ENCODE data around the gene PAXIP1.

Gene PAXIP1

GRCh38 chr7:154990964-154991540 lies 11.9 kb downstream of the PAXIP1 start:
- H3K4me3 ChIP-seq (ENCODE audit: low read depth, low read length) = no peak overlapping the region
- DNase-seq = no peak
- in situ Hi-C loops (cut with HindIII; ENCODE audit: low pct_ligation_motif_present, low sequenced_read_pairs) = no loop called here
- H3K36me3 ChIP-seq (replicated peaks) = peaks cover 11% of the 10 kb centered on the region
- TF ChIP-seq, protein P1, sequence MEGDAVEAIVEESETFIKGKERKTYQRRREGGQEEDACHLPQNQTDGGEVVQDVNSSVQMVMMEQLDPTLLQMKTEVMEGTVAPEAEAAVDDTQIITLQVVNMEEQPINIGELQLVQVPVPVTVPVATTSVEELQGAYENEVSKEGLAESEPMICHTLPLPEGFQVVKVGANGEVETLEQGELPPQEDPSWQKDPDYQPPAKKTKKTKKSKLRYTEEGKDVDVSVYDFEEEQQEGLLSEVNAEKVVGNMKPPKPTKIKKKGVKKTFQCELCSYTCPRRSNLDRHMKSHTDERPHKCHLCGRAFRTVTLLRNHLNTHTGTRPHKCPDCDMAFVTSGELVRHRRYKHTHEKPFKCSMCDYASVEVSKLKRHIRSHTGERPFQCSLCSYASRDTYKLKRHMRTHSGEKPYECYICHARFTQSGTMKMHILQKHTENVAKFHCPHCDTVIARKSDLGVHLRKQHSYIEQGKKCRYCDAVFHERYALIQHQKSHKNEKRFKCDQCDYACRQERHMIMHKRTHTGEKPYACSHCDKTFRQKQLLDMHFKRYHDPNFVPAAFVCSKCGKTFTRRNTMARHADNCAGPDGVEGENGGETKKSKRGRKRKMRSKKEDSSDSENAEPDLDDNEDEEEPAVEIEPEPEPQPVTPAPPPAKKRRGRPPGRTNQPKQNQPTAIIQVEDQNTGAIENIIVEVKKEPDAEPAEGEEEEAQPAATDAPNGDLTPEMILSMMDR (IDR thresholded peaks at IDR 0.05; ENCODE audit: low read depth, low read length, missing control alignments) = no peak
- H3K27me3 ChIP-seq (replicated peaks) = no peaks in the 10 kb centered on the region
- H3K27ac ChIP-seq = no peak overlapping the region

DNA sequence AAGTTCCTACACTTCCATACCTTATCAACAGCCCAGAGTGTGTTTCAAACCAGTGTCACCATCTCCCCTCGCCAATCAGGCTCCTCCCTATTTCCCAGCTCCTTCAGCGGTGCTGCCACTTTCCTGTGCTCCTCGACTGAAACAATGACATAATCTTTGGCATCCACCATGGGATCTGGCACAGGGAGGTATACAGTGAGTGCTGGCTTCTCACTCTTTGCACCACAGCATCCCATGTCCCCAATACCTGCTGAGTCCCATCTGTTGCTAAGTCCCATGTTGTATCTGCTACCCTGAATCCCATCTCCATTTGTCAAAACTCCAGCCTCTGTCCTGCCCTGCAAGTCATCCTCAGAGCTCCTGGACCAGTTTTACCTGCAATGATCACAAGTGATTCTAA lies 15.4 kb downstream of the PAXIP1 start:
- DNase-seq = no peak

DNA sequence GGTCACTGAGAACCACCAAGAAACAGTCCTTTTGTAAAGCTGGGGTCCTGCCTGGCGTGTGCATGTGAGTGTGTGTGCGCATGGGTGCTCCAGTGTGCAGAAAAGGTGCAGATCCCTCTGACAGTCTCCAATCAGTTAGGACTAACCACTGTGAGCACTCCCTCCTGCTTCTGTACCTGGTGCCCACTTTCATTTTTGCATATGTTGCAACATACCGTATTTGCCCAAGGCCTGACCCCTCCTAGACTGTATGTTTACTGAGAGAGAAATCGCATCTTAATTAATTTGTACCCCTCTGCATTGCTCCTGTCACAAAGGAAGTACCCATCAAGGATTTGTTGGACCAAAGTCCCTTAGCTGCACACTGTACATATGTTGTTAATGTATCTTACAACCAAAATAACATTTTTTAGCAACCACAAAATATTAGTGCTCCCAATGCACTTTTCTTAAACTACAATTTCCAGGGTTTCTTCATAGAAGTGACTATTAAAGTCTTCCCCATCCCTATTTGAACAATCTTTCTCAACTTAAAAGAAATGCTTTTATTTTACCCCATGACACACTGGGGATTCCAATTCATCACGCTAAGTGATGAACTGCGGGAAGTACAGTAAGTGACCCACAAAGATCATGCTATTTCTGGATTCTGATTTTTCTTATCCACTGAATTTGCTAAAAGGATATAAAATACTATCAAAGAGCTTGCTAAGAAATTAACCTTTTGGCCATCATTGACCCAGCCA lies 16.6 kb downstream of the PAXIP1 start:
- Histone ChIP-seq H3K27ac (no peak overlapping the region), H3K36me3 (replicated peaks) (no peaks in the 10 kb centered on the region), H3K4me3 (ENCODE audit: low read depth, low read length) (no peak overlapping the region), H3K27me3 (replicated peaks) (no peaks in the 10 kb centered on the region)
- TF ChIP-seq, protein P1 (IDR thresholded peaks at IDR 0.05; ENCODE audit: low read depth, low read length, missing control alignments) = no peak
- DNase-seq = no peak
- in situ Hi-C loops (cut with HindIII; ENCODE audit: low pct_ligation_motif_present, low sequenced_read_pairs) = no loop called here

More for the DNA sequence above, 15.4 kb downstream of the PAXIP1 start:
- H3K36me3 ChIP-seq (replicated peaks) = no peaks in the 10 kb centered on the region
- TF ChIP-seq, protein P1 (IDR thresholded peaks at IDR 0.05; ENCODE audit: low read depth, low read length, missing control alignments) = no peak
- in situ Hi-C loops (cut with HindIII; ENCODE audit: low pct_ligation_motif_present, low sequenced_read_pairs) = no loop called here
- no peak overlapping the region for H3K27ac ChIP-seq
- no peaks in the 10 kb centered on the region for H3K27me3 ChIP-seq (replicated peaks)
- no peak overlapping the region for H3K4me3 ChIP-seq (ENCODE audit: low read depth, low read length)

DNA sequence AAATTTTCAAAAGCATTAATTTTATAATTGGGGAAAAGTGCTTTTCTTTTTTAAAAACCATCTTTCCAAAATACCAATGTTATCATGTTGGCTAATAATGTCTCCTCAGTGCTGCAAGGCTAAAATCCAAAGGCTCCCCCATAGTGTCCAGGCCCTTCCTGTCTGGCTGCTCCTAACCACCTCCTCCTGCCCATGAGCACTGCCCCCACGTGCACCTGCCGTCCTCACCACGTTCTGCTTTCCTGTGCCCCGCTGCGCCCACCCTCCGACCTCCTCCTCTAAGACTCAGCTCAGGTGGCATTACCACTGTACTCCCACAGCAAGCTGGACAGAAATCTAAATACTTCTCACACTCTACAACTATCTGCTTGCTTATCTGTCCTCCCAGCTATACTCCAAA lies 17.7 kb downstream of the PAXIP1 start:
- H3K36me3 ChIP-seq (replicated peaks) = no peaks in the 10 kb centered on the region
- no peak for DNase-seq
- TF ChIP-seq, protein P1 (IDR thresholded peaks at IDR 0.05; ENCODE audit: low read depth, low read length, missing control alignments) = no peak
- no peaks in the 10 kb centered on the region for H3K27me3 ChIP-seq (replicated peaks)
- H3K27ac ChIP-seq = no peak overlapping the region
- H3K4me3 ChIP-seq (ENCODE audit: low read depth, low read length) = no peak overlapping the region
- in situ Hi-C loops (cut with HindIII; ENCODE audit: low pct_ligation_motif_present, low sequenced_read_pairs) = no loop called here

- TF ChIP-seq, protein P1 (IDR thresholded peaks at IDR 0.05; ENCODE audit: low read depth, low read length, missing control alignments) = no peak
- Histone ChIP-seq H3K27ac (no peak overlapping the region), H3K4me3 (ENCODE audit: low read depth, low read length) (no peak overlapping the region), H3K36me3 (replicated peaks) (no peaks in the 10 kb centered on the region), H3K27me3 (replicated peaks) (no peaks in the 10 kb centered on the region)
- in situ Hi-C loops (cut with HindIII; ENCODE audit: low pct_ligation_motif_present, low sequenced_read_pairs) = no loop called here
- no peak for DNase-seq
Measured at GRCh38 chr7:154984601-154985188, 18.2 kb downstream of the PAXIP1 start.
